NCI-H345 (cell line): ENCODE measurements around the gene TRIM38.
"Not testable (repeated sequence)": the region's sequence is repeated elsewhere in the genome, so short reads cannot be mapped to it uniquely, and the experiment has no call there.

ENCODE experiments used
- DNase-seq: peaks from one replicate; lab custom pipeline; 2025; lab: John Stamatoyannopoulos, UW

The TRIM38 gene

GRCh38 chr6:25962149-25963127, at the start of gene TRIM38:
Gene TRIM38 (plus strand): TSS chr6:25962802. CDS start chr6:25966523, 3,721 bp downstream.
- no peak for DNase-seq

DNA sequence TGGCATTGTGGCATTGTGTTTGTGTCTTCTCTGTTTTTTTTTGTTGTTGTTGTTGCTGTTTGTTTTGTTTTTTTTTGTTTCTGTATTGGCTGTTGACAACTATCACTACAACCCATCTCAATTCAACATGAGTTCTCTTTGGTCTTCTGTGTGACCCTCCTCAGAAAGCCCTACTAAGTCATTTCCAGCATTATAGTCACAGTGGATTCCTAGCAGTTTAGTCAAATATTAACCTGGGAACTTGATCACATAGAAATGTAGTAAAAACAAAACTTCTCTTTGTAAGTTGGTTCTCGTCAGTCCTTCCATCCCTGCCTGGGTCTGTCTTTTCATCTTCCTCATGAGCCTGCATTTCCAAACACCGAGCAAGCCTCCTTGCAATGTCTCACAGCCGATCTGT, 48.9 kb upstream of the TRIM38 start:
- DNase-seq = no peak

GRCh38 chr6:25916330-25916729, 46.3 kb upstream of the TRIM38 start:
- no peak for DNase-seq

DNA sequence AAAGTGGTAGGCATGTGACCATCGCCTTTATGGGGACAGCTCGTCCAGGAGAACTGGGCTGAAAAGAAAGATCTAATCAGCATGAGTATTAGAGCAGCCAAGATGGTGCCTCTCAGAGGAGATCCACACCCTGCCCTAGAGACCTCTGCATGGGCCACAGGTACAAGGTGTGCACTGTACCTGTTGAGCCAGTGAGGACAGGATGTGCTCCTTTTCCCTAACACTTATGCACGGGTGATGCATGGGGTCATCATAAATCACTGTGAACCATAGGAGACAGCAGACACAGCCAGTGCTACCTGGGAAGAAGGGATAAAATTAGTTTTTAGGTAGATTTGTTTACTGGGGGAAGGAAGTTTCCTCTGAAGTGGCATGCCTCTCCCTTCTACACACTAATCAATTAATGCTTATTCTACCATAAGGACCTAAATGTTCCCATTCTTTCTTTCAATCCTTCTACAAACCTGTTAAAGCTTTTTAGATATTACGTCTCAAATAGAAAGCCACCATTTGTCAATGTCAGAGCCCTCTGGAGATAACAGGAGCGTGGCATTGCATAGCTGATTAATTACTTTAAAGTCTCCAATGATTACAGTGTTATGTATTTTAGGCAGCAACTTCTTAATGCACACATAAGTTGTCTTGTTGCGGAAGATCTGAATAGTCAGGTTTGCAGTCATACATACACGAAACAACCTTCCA, 45.7 kb upstream of the TRIM38 start:
- DNase-seq = no peak

DNA sequence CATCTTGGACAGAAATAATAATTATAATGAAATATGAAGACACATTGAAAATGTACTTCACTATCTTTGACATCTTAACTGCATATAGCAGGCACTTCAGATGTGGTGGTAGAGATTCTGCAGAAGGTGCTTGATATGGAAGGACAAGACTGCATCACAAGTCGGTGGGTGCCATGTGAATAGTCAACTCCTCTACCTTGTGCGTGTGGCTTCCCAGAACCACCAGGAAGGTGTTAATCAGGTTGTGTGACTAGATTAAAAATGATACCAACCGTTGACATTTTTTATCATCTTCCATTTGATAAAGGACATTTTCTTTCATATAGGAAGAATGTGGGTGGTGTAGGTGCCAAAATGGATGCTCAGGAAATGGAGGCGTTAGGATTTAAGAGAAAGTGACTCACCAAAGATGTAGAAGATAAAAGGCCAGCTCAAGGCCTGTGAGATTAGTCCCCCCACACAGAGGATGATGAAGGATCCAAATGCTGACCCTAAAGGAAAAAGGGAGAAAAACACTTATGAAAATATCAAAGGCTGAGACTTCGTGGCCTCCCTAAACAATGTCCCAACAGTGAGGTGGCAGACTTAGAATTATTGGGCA, 44.4 kb upstream of the TRIM38 start:
- no peak for DNase-seq

DNA sequence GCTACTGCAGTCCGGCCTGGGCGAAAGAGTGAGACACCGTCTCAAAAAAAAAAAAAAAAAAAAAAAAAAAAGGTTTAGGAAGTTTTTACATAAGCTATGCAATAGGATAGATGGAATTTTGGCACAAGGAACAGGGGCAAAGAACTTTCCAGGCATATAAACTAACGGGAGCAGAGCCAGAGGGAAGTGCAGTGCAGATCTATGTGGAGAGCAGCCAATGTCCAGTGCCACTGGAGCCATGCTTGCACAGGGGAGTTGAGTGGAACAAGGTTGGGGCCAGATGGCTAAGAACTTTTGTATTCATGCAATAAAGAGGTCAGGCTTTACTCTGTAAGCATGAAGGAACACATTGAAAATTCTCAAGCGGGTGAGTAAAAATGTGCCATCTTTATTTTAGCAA, 42.9 kb upstream of the TRIM38 start:
- DNase-seq = no peak

GRCh38 chr6:25921525-25922203, 40.9 kb upstream of the TRIM38 start:
- DNase-seq = no peak

DNA sequence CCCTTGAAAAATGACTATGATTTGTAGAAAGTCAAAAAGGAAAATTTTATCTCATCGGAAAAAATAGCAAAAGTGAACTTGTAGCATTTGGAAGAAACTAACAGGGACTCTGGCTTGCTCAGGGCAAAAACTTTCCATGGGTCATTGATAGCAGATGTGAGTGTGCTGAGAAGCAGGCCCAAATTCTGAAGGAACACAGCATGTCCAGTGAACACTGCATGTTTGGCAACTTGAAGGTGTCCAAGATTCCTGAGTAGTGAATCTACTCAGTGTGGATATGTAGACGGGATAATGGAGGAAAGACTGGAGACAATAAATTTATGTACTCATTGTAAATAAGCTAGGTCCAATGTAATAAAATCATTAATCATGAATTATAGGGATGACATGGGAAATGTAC, 40.3 kb upstream of the TRIM38 start:
- no peak for DNase-seq

GRCh38 chr6:25925876-25926275, 36.7 kb upstream of the TRIM38 start:
- DNase-seq = no peak

GRCh38 chr6:25927178-25927577, 35.4 kb upstream of the TRIM38 start:
- DNase-seq = no peak

- no peak for DNase-seq
Measured at GRCh38 chr6:25927756-25928216, 34.8 kb upstream of the TRIM38 start.

GRCh38 chr6:25928562-25929324, 33.9 kb upstream of the TRIM38 start:
- DNase-seq = no peak

DNA sequence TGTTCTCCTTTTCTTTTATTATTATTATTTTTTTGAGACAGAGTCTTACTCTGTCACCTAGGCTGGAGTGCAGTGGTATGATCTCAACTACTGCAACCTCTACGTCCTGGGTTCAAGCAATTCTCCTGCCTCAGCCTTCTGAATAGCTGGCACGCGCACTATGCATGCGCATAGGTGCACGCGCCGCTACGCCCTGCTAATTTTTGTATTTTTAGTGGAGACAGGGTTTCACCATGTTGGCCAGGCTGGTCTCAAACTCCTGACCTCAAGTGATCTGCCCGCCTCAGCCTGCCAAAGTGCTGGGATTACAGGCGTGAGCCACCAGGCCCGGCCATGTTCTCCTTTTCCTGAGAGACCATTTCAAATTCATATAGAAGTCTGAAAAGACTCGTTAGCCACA, 32.8 kb upstream of the TRIM38 start:
- not testable (repeated sequence) for DNase-seq

- DNase-seq = no peak
Measured at GRCh38 chr6:25930532-25931410, 31.8 kb upstream of the TRIM38 start, which contains the start of gene SLC17A2. Gene SLC17A2 (minus strand): TSS chr6:25930691. CDS start chr6:25925796, 4,895 bp downstream.

GRCh38 chr6:25931411-25931709, 31.2 kb upstream of the TRIM38 start:
- no peak for DNase-seq

DNA sequence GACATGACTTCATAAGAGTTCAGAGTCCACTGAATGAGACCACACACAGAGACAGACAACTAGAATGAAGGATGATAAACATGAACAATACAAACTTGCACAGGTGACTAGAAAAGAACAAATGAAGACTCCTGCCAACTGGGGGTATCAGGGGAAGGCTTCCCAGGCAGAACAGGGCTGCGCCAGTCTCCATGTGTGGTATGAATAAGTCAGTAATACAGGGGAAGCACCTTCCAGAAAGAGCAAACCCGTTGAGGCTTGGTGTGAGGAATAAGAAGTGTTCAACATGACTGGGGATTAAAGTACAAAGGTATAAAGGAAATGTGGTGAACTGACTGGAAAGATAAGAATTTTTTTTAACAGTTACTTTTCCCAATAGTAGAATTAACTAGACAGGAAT, 28.4 kb upstream of the TRIM38 start:
- no peak for DNase-seq

DNA sequence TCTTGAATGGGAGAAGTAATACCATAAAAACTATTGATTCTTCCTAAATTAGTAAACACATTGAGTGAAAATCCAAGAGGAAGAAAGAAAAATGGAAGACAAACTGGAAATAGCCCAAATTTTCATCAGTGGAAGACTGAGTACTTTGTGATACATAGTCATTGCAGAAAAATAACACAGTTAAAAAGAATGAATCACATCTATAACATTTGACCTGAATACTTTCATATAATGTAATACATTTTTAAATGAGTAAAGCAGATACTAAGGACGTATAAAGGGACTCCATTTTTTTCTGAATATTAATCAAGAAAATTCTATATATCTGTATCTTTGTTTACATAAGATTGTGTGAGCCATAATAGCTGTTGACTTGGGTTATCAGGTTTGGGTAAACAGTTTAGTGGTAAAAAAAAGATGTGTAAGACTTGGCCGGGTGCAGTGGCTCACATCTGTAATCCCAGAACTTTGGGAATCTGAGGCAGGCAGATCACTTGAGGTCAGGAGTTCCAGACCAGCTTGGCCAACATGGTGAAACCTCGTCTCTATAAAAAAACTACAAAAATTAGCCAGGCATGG, 27.8 kb upstream of the TRIM38 start:
- no peak for DNase-seq

GRCh38 chr6:25935953-25936352, 26.6 kb upstream of the TRIM38 start:
- no peak for DNase-seq

DNA sequence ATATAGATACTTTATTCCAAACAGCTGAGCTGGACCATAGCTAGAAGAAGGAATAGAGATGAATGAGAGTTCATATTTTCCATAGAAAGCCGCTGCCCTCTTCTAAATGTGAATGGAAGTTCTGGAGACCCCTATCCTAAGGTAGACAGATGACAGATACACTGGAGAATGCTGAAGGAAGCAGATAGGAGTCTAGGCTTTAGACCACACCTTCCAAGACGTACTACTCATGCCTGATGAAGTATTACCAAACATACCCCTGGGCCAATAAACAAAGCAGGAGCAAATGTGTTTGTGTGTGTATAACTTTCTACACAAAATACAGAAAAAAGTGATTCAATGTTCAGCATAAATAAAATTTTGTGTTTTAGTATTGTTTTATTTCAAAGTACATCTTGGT, 23.0 kb upstream of the TRIM38 start:
- no peak for DNase-seq

GRCh38 chr6:25942561-25943147, 19.9 kb upstream of the TRIM38 start:
- DNase-seq = peak; percentile 35
